ENCODE results near the gene SYNDIG1.
"Not testable (repeated sequence)": the region's sequence is repeated elsewhere in the genome, so short reads cannot be mapped to it uniquely, and the experiment has no call there.

SYNDIG1 gene

DNA sequence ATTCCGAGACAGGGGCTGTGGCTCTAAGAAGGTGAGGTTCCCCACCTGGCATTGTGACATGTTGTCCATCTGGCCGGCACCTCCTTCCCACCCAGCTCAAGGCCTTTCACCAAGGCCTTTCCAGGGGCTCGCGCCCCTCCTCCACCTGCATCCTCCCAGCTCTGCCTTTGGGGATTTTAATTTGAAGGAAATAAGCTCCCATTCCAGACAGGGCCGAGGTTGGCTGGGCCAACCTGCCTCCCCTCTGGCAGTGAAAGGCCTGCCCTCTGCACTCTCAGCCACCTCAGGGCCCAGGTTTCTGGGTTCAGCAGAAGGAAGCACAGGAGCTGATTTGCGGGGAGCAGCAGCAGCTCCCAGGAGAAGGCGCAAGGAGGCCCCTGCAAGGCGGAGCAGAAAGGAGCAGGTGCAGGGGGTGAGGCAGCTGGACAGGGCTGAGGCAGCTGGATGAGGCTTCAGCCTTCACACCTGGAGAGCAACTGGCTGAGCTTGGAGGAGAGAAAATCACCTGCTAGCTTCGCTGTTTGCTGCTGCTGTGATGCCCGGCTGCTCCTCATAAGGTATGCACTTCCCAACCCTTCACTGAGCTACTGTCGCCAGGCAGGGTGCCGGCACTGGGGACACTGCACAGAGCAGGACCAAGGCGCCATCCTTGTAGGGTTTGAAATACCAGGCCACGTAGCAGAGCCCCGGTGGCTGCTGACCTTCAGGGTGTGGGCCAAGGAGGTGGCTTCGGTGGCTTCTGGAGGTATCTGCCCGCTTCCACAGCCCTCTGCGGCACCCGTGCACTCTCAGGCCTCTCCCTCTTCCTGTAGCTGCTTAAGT lies 147.0 kb downstream of the SYNDIG1 start:
- no peak for DNase-seq

GRCh38 chr20:24617080-24617432 lies 147.6 kb downstream of the SYNDIG1 start:
- DNase-seq = no peak

GRCh38 chr20:24617757-24618450 lies 148.5 kb downstream of the SYNDIG1 start:
- DNase-seq = no peak

DNA sequence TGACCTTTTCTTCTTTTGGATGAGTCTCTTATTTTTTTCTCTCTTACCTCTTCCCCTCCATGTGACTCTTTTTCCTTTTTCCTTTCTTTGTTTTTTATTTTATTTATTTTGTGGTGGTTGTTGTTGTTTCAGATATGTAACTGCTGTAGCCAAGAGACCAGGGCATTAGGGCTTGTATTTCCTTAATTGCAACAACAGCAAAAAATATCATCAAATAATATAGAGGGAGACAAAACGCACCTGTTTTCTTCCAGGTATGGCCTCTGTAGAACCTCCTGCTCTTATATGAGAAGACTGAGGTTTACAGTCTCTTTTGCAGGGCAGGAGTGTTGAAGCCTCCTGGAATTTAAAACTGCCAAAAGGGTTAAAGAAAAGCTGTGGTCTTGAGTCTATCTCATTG lies 149.3 kb downstream of the SYNDIG1 start:
- no peak for DNase-seq

GRCh38 chr20:24619212-24619611 lies 149.8 kb downstream of the SYNDIG1 start:
- DNase-seq = no peak

GRCh38 chr20:24620937-24621519 lies 151.6 kb downstream of the SYNDIG1 start:
- DNase-seq = no peak

DNA sequence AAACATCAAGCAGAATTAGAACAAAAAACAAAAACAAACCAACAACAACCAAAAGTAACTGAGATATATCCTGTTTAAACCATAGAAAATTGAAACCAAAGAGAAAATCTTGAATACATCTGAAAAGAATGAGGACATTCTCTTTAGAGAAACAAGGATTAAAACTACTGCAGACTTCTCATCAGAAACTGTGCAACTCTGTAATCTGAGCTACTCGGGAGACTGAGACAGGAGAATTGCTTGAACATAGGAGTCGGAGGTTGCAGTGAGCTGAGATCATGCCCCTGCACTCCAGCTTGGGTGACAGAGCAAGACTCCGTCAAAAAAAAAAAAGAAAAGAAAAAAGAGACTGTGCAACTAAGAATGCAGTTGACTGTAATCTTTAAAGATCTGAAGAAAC lies 153.4 kb downstream of the SYNDIG1 start:
- no peak for DNase-seq

GRCh38 chr20:24626141-24626540 lies 156.7 kb downstream of the SYNDIG1 start:
- DNase-seq = not testable (repeated sequence)

- no peak for DNase-seq
Observed at GRCh38 chr20:24627291-24627690, 157.9 kb downstream of the SYNDIG1 start.

- no peak for DNase-seq
Observed at GRCh38 chr20:24627926-24628325, 158.5 kb downstream of the SYNDIG1 start.

- no peak for DNase-seq
Observed at GRCh38 chr20:24628985-24629384, 159.6 kb downstream of the SYNDIG1 start.

GRCh38 chr20:24629668-24630067 lies 160.2 kb downstream of the SYNDIG1 start:
- no peak for DNase-seq

- no peak for DNase-seq
Observed at GRCh38 chr20:24630486-24631172, 161.2 kb downstream of the SYNDIG1 start.

GRCh38 chr20:24631173-24631505 lies 161.7 kb downstream of the SYNDIG1 start:
- DNase-seq = no peak

DNA sequence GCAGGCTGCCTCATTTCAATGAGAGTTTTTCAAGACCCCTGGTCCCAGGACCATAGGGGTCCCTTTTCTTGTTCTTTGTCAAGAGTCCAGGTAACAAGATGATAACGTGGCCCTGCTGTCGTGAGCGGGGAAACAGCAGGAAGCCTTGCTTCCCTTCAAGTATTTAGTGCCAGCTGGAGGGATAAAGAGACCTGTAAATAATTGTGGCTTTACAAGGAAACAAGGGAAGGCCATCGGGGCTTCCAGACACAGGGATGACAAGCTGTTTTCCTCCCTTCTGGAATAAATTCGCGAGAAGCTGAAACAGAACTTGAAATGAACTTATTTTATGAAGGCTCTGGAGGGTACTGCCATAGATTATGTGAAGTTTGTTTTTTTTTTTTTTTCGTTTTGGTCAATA lies 163.2 kb downstream of the SYNDIG1 start:
- DNase-seq = no peak

DNA sequence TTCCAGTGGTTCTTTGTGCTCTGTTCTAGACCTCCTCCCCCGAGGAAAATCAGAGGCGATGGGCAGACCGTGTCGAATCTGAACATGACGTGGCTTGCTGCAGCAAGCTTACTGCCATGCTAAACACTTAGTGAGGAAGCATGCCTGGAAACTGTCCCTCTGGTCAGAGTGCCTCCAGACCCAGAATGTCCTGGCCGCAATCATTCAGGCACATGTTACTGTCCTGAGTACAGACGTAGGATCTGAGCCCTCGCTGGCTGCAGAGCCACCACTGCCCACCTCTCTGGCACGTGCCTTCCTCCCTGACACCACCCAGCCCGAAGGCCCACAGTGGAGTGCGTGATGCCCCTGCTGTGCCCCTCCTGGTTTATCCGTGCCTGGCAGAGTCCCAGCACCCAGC lies 163.6 kb downstream of the SYNDIG1 start:
- no peak for DNase-seq

DNA sequence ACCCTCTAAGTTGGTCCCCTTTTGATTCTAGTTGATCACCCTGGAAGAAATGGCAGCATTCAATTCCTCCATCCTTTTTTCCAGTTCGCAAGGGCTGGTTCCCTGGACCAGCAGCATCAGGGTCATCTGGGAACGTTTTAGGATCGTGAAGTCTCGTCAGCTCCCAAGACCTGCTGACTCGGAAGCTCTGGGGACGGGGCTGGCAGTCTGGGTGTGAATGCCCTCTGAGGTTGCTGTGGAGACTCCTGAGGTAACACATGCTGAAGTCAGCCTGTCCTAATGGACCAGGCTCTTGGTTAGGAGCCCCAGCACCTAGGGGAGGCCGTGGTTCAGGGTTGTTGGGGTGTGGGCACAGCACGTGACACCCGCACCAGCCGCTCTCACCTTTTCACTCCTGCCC lies 164.1 kb downstream of the SYNDIG1 start:
- DNase-seq = no peak

DNA sequence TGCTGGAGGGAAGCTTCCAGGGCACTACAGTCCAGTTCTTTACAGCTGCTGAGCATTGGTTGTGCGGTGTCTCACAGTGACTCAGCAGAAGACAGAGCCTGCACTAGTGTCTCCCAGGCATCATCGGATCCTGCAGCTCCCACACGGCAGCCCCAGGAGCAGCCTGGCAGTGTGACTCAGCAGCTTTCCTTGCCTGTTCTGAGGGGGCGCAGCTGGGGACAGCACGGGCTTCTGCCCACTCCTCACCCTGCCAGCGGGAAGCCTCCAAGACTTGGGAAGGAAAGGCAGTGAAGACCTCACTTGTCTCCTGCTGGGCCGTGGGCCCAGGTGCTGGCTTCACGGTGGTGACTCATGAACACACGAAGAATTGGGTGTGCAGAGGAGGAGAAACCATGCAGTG lies 165.4 kb downstream of the SYNDIG1 start:
- DNase-seq = no peak

DNA sequence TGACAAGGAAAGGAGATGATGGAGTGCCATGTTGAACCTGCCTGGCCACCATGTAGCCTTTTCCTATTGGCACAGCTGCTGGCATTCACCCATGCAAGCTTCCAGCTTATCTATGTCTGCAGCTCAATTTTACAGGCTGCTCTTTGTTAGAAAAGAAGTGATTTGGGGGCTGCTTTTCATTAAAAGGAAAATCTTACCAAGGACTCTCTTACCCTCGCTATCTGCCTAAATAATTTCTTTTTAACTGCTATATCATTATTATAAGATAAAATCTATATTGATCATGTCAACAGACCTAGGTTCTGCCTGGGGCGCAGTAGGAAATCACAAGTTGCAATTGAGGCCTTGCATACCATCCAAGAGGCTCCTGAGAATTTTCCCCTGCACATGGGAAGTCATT lies 167.2 kb downstream of the SYNDIG1 start:
- no peak for DNase-seq

- DNase-seq = no peak
Observed at GRCh38 chr20:24637087-24637486, 167.7 kb downstream of the SYNDIG1 start.

- no peak for DNase-seq
Observed at GRCh38 chr20:24637941-24638340, 168.5 kb downstream of the SYNDIG1 start.

- no peak for DNase-seq
Observed at GRCh38 chr20:24638591-24639548, 169.4 kb downstream of the SYNDIG1 start.
